Astrocyte of the cerebellum (primary cell): ENCODE results near the gene TK2.
"Not testable (repeated sequence)": the region's sequence is repeated elsewhere in the genome, so short reads cannot be mapped to it uniquely, and the experiment has no call there.

ENCODE experiments used
- DNase-seq: peaks from one replicate; pipeline ENCODE4 v3.0.0-alpha.2; 2011; ENCODE audit warnings: low read depth
- H3K4me3 ChIP-seq: 2 replicates; pipeline ENCODE4 v1.5.1; 2011; ENCODE audit warnings: mild to moderate bottlenecking, low read depth, low read length, moderate library complexity
- CTCF ChIP-seq: IDR thresholded peaks from 2 replicates; pipeline ENCODE4 v1.5.1; 2012; ENCODE audit warnings: low read length, low read depth, moderate library complexity, mild to moderate bottlenecking; ENCODE audit errors: missing control alignments
- in situ Hi-C: cut with HindIII; loops from 2 replicates; pipeline ENCODE4 v1.10.0; 2017; ENCODE audit warnings: low sequenced_read_pairs

Gene TK2

DNA sequence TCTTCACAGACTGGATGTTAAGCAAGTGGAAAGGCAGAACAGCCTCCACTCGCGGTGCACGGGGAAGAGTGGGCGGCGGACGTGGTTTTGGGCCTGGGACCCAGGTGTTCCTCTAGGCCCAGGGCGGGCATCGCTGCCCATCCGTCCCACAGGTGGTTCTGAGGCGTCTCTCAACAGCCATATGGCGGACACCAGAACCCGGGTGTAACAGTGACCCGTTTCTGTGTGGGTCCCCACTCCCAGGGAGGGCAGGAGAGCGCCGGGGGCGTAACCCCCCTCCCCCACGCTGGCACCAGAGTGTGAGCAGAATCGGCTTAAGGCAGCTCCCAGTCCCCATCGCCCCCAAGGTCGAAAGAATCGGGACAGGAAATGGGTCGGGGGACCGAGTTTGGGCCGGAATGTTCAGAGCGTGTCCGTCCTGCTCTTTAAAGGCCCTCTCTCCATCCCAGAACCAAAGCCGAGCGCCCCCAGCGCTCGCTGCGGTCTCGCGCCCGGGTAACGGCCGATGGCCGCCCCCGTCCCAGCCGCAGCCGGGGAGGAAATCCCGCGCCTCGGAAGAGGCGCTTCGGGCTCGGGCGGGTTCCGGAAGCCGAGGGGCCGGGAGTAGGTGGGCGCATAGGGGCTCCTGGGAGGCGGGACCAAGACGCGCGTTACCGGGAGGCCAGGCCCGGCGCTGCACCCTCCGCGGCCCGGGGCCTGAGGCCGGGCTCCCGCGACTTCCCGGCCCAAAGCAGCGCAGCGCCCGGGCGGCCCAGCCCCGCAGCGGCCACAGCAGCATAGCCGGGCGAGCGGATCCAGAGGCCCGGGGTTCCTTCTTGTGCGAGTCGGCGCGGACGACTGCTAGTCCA is at the start of gene TK2:
TK2 (minus strand) TSS at position 839 of the 848 bp plus-strand sequence; CDS start at position 778, 61 bp downstream.
- TF ChIP-seq CTCF = no peak
- no peak for DNase-seq
- in situ Hi-C loops = no loop called here
- H3K4me3 ChIP-seq = peak within 1 kb of the TSS; percentile 69

- TF ChIP-seq CTCF = no peak
- DNase-seq = no peak
- H3K4me3 ChIP-seq = no peak overlapping the region
- in situ Hi-C loops = loop anchor here (25.0 kb wide), 1 partner anchor 186 kb away; no protein-coding TSS in a partner anchor
These were observed 48.2 kb upstream of the TK2 start for GRCh38 chr16:66598111-66598510.

- no peak for DNase-seq
- in situ Hi-C loops = loop anchor here (25.0 kb wide), 1 partner anchor 185 kb away; no protein-coding TSS in a partner anchor
- TF ChIP-seq CTCF = no peak
These were observed 47.3 kb upstream of the TK2 start for GRCh38 chr16:66596986-66597848.

GRCh38 chr16:66596559-66596958 is 46.6 kb upstream of the TK2 start:
- in situ Hi-C loops = loop anchor here (25.0 kb wide), 1 partner anchor 184 kb away; no protein-coding TSS in a partner anchor
- not testable (repeated sequence) for H3K4me3 ChIP-seq, DNase-seq

More at GRCh38 chr16:66596986-66597848, 47.3 kb upstream of the TK2 start:
- no peak overlapping the region for H3K4me3 ChIP-seq

GRCh38 chr16:66594739-66595138 is 44.8 kb upstream of the TK2 start:
- in situ Hi-C loops = loop anchor here (25.0 kb wide), 1 partner anchor 182 kb away; no protein-coding TSS in a partner anchor
- no peak for TF ChIP-seq CTCF
- no peak overlapping the region for H3K4me3 ChIP-seq
- no peak for DNase-seq

DNA sequence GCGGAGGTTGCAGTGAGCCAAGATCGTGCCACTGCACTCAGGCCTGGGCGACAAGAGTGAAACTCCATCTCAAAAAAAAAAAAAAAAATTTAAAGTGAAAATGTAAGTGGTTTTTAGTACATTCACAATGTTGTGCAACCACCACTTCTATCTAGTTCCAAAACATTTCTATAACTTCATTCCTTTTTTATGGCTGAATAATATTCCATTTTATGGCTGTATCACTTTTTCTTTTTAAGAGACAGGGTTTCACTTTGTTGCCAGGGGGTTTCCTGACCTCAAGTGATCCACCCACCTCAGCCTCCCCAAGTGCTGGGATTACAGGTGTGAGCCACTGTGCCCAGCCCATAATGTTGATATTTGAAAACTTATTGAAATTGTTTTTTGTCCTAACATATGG is 42.9 kb upstream of the TK2 start:
- H3K4me3 ChIP-seq = no peak overlapping the region
- TF ChIP-seq CTCF = no peak
- DNase-seq = no peak
- in situ Hi-C loops = loop anchor here (25.0 kb wide), 1 partner anchor 181 kb away; no protein-coding TSS in a partner anchor
